ENCODE results near the gene ANKRD30B.
"Not testable (repeated sequence)": the region's sequence is repeated elsewhere in the genome, so short reads cannot be mapped to it uniquely, and the experiment has no call there.

ANKRD30B gene

DNA sequence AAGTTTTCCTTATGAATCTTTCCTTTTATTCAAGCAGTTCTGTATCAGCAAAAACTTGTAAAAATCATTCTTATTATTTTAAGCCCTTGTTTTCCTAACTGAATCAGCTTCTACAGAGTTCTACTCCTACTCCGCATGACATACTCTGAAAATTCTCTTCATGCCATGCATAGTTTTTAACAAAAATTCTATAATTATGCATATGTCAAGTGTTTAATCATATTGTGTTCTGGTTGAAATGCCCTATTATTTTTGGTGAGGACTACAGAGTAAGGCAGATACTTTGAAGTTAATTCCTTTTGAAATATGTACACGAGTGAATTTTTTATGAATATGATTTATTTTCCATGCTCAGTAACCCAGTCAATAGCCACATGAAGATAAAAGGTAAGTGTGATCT is 28.8 kb downstream of the ANKRD30B start:
- H3K9ac ChIP-seq (ENCODE audit: low read depth, low read length): peak overlapping the region; percentile 53
- H3K36me3 ChIP-seq (ENCODE audit: insufficient read depth, low read length): no peaks in the 10 kb centered on the region
- no peak overlapping the region for H3K4me3 ChIP-seq (ENCODE audit: low read length)
- H3K4me2 ChIP-seq (ENCODE audit: low read length): peak overlapping the region; percentile 39
- no peaks in the 10 kb centered on the region for H3K27me3 ChIP-seq (ENCODE audit: control insufficient read depth, insufficient read depth, low read length)
- H3K9me3 ChIP-seq (replicated peaks; ENCODE audit: low read length): no peaks in the 10 kb centered on the region
- peaks cover 12% of the 10 kb centered on the region for H3K4me1 ChIP-seq (ENCODE audit: control insufficient read depth, insufficient read depth, low read length)

- H3K4me1 ChIP-seq (ENCODE audit: control insufficient read depth, insufficient read depth, low read length): peaks cover 5% of the 10 kb centered on the region
- no peak overlapping the region for H3K4me2 ChIP-seq (ENCODE audit: low read length)
- no peaks in the 10 kb centered on the region for H3K27me3 ChIP-seq (ENCODE audit: control insufficient read depth, insufficient read depth, low read length)
- no peak overlapping the region for H3K4me3 ChIP-seq (ENCODE audit: low read length)
- no peaks in the 10 kb centered on the region for H3K9me3 ChIP-seq (replicated peaks; ENCODE audit: low read length)
- no peaks in the 10 kb centered on the region for H3K36me3 ChIP-seq (ENCODE audit: insufficient read depth, low read length)
- H3K9ac ChIP-seq (ENCODE audit: low read depth, low read length): no peak overlapping the region
Observed at GRCh38 chr18:14781671-14782070, 33.7 kb downstream of the ANKRD30B start.

- Histone ChIP-seq H3K9ac (ENCODE audit: low read depth, low read length) (no peak overlapping the region), H3K4me2 (ENCODE audit: low read length) (no peak overlapping the region), H3K9me3 (replicated peaks; ENCODE audit: low read length) (no peaks in the 10 kb centered on the region)
Observed at GRCh38 chr18:14784133-14784532, 36.2 kb downstream of the ANKRD30B start.

DNA sequence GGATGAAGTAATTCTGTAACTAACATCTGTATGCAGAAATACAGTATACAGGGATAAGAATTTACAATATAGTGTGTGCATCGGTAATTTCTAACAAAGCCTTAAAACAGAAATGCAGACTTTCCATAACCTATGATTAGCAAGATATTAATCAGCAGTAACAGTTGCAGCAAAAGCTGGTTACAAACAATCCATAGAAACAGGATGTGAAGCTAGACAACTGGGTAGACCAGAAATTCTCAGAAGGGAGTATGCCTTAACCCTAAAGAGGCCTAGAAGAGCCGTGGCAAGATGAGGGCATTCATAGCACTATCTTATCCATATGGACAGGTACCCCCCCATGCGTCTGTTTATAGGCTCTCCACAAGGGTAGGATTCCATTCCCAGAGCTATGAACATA is 48.9 kb downstream of the ANKRD30B start:
- not testable (repeated sequence) for H3K36me3 ChIP-seq (ENCODE audit: insufficient read depth, low read length); H3K4me3 ChIP-seq (ENCODE audit: low read length); H3K9me3 ChIP-seq (replicated peaks; ENCODE audit: low read length); H3K4me2 ChIP-seq (ENCODE audit: low read length); H3K9ac ChIP-seq (ENCODE audit: low read depth, low read length); H3K4me1 ChIP-seq (ENCODE audit: control insufficient read depth, insufficient read depth, low read length); H3K27me3 ChIP-seq (ENCODE audit: control insufficient read depth, insufficient read depth, low read length)

More at GRCh38 chr18:14784133-14784532, 36.2 kb downstream of the ANKRD30B start:
- Histone ChIP-seq H3K4me1 (ENCODE audit: control insufficient read depth, insufficient read depth, low read length) (no peaks in the 10 kb centered on the region), H3K27me3 (ENCODE audit: control insufficient read depth, insufficient read depth, low read length) (no peaks in the 10 kb centered on the region), H3K4me3 (ENCODE audit: low read length) (no peak overlapping the region), H3K36me3 (ENCODE audit: insufficient read depth, low read length) (no peaks in the 10 kb centered on the region)

- H3K27me3 ChIP-seq (ENCODE audit: control insufficient read depth, insufficient read depth, low read length); H3K4me2 ChIP-seq (ENCODE audit: low read length); H3K4me1 ChIP-seq (ENCODE audit: control insufficient read depth, insufficient read depth, low read length); H3K36me3 ChIP-seq (ENCODE audit: insufficient read depth, low read length); H3K9me3 ChIP-seq (replicated peaks; ENCODE audit: low read length); H3K4me3 ChIP-seq (ENCODE audit: low read length); H3K9ac ChIP-seq (ENCODE audit: low read depth, low read length): not testable (repeated sequence)
Observed at GRCh38 chr18:14797969-14798764, 50.2 kb downstream of the ANKRD30B start.

GRCh38 chr18:14811081-14811480 is 63.1 kb downstream of the ANKRD30B start:
- H3K9ac ChIP-seq (ENCODE audit: low read depth, low read length); H3K4me2 ChIP-seq (ENCODE audit: low read length); H3K27me3 ChIP-seq (ENCODE audit: control insufficient read depth, insufficient read depth, low read length); H3K4me3 ChIP-seq (ENCODE audit: low read length); H3K4me1 ChIP-seq (ENCODE audit: control insufficient read depth, insufficient read depth, low read length); H3K36me3 ChIP-seq (ENCODE audit: insufficient read depth, low read length); H3K9me3 ChIP-seq (replicated peaks; ENCODE audit: low read length): not testable (repeated sequence)

- not testable (repeated sequence) for H3K9ac ChIP-seq (ENCODE audit: low read depth, low read length); H3K4me2 ChIP-seq (ENCODE audit: low read length); H3K9me3 ChIP-seq (replicated peaks; ENCODE audit: low read length); H3K36me3 ChIP-seq (ENCODE audit: insufficient read depth, low read length); H3K27me3 ChIP-seq (ENCODE audit: control insufficient read depth, insufficient read depth, low read length); H3K4me3 ChIP-seq (ENCODE audit: low read length)
- H3K4me1 ChIP-seq (ENCODE audit: control insufficient read depth, insufficient read depth, low read length): peaks cover 15% of the 10 kb centered on the region
Observed at GRCh38 chr18:14826972-14827632, 79.1 kb downstream of the ANKRD30B start.

DNA sequence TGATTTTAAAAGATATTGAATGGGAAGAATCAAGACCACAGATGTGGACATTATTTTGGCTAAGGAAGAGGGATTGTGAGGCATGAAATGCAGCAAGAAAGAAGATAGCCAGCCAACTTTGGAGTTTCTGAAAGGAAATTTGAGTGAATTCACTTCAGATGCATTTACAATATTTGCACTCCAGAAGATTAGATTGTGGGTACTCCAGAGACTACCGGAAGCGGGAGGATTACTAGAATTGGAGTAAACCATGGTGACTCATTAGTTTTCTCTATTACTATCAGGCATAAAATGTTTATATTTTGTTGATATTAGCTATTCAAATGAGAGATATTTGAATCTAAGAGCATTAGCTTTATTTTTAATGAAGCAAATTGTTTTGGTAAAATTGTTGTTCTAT is 93.6 kb downstream of the ANKRD30B start:
- not testable (repeated sequence) for H3K27me3 ChIP-seq (ENCODE audit: control insufficient read depth, insufficient read depth, low read length); H3K9ac ChIP-seq (ENCODE audit: low read depth, low read length); H3K36me3 ChIP-seq (ENCODE audit: insufficient read depth, low read length); H3K4me2 ChIP-seq (ENCODE audit: low read length); H3K4me3 ChIP-seq (ENCODE audit: low read length); H3K9me3 ChIP-seq (replicated peaks; ENCODE audit: low read length)
- H3K4me1 ChIP-seq (ENCODE audit: control insufficient read depth, insufficient read depth, low read length): peaks cover 19% of the 10 kb centered on the region

- H3K27me3 ChIP-seq (ENCODE audit: control insufficient read depth, insufficient read depth, low read length); H3K9ac ChIP-seq (ENCODE audit: low read depth, low read length); H3K9me3 ChIP-seq (replicated peaks; ENCODE audit: low read length); H3K4me1 ChIP-seq (ENCODE audit: control insufficient read depth, insufficient read depth, low read length); H3K36me3 ChIP-seq (ENCODE audit: insufficient read depth, low read length); H3K4me2 ChIP-seq (ENCODE audit: low read length); H3K4me3 ChIP-seq (ENCODE audit: low read length): not testable (repeated sequence)
Observed at GRCh38 chr18:14851533-14851932, 103.6 kb downstream of the ANKRD30B start.

- H3K9ac ChIP-seq (ENCODE audit: low read depth, low read length); H3K4me3 ChIP-seq (ENCODE audit: low read length); H3K9me3 ChIP-seq (replicated peaks; ENCODE audit: low read length); H3K27me3 ChIP-seq (ENCODE audit: control insufficient read depth, insufficient read depth, low read length); H3K4me2 ChIP-seq (ENCODE audit: low read length); H3K36me3 ChIP-seq (ENCODE audit: insufficient read depth, low read length); H3K4me1 ChIP-seq (ENCODE audit: control insufficient read depth, insufficient read depth, low read length): not testable (repeated sequence)
Observed at GRCh38 chr18:14855634-14856033, 107.7 kb downstream of the ANKRD30B start.

DNA sequence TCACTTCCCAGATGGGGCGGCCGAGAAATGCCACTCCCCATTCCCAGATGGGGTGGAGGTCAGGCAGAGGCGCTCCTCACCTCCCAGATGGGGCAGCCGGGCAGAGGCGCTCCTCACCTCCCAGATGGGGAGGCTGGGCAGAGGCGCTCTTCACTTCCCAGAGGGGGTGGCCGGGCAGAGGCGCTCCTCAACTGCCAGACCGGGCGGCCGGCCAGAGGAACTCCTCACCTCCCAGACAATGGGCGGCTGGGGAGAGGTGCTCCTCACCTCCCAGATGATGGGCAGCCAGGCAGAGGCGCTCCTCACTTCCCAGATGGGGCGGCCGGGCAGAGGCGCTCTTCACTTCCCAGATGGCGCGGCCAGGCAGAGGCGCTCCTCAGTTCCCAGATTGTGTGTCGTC is 108.3 kb downstream of the ANKRD30B start:
- not testable (repeated sequence) for H3K4me3 ChIP-seq (ENCODE audit: low read length); H3K36me3 ChIP-seq (ENCODE audit: insufficient read depth, low read length); H3K4me2 ChIP-seq (ENCODE audit: low read length); H3K4me1 ChIP-seq (ENCODE audit: control insufficient read depth, insufficient read depth, low read length); H3K9ac ChIP-seq (ENCODE audit: low read depth, low read length); H3K9me3 ChIP-seq (replicated peaks; ENCODE audit: low read length); H3K27me3 ChIP-seq (ENCODE audit: control insufficient read depth, insufficient read depth, low read length)

DNA sequence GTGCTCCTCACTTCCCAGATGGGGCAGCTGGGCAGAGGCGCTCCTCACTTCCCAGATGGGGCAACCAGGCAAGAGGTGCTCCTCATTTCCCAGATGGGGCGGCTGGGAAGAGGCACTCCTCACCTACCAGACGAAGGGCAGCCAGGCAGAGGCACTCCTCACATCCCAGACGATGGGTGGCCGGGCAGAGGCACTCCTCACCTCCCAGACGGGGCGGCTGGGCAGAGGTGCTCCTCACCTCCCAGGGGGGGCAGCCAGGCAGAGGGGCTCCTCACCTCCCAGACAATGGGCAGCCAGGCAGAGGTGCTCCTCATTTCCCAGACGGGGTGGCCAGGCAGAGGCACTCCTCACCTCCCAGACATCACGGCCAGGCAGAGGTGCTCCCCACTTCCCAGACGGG is 110.5 kb downstream of the ANKRD30B start:
- not testable (repeated sequence) for H3K4me3 ChIP-seq (ENCODE audit: low read length); H3K4me1 ChIP-seq (ENCODE audit: control insufficient read depth, insufficient read depth, low read length); H3K9ac ChIP-seq (ENCODE audit: low read depth, low read length); H3K27me3 ChIP-seq (ENCODE audit: control insufficient read depth, insufficient read depth, low read length); H3K9me3 ChIP-seq (replicated peaks; ENCODE audit: low read length); H3K36me3 ChIP-seq (ENCODE audit: insufficient read depth, low read length); H3K4me2 ChIP-seq (ENCODE audit: low read length)
